AG09309 (cell line): ENCODE results near the gene IGFBP7.

Experiments
- DNase-seq: peaks from one replicate; pipeline ENCODE4 v3.0.0-alpha.2; 2010; ENCODE audit warnings: low read depth
- H3K4me3 ChIP-seq: 2 replicates; pipeline ENCODE4 v1.5.1; 2011; ENCODE audit warnings: mild to moderate bottlenecking, low read depth, low read length, moderate library complexity; ENCODE audit not compliant: control insufficient read depth
- TF ChIP-seq, protein P1 (sequence below): IDR thresholded peaks from 2 replicates; pipeline ENCODE4 v1.5.1; 2011; ENCODE audit warnings: mild to moderate bottlenecking, low read depth, low read length, inconsistent platforms; ENCODE audit not compliant: insufficient read depth, control insufficient read depth; ENCODE audit errors: missing control alignments

Gene IGFBP7, protein sequence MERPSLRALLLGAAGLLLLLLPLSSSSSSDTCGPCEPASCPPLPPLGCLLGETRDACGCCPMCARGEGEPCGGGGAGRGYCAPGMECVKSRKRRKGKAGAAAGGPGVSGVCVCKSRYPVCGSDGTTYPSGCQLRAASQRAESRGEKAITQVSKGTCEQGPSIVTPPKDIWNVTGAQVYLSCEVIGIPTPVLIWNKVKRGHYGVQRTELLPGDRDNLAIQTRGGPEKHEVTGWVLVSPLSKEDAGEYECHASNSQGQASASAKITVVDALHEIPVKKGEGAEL

DNA sequence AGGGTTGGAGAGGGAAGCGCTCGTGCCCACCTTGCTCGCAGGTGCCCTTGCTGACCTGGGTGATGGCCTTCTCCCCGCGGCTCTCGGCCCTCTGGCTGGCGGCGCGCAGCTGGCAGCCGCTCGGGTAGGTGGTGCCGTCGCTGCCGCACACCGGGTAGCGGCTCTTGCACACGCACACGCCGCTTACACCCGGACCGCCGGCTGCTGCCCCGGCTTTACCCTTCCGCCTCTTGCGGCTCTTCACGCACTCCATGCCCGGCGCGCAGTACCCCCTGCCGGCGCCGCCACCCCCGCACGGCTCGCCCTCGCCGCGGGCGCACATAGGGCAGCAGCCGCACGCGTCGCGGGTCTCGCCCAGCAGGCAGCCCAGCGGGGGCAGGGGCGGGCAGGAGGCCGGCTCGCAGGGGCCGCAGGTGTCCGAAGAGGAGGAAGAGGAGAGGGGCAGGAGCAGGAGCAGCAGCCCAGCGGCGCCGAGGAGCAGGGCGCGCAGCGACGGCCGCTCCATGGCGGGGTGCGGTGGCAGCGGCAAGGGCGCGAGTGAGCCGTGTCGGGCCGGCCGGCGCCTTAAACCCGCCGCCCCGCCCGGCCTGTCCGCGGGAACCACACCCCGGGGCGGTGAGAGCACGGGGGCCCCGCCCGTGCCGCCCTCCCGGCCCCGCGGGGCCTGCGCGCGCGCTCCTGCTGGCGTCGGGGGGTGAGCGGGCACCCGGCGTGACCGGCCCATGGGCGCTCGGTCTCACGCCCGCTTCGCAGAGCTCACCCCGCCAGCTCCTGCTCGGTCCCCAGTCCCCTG, at the start of gene IGFBP7:
TSS of gene IGFBP7 (minus strand) at position 539 of the 793 bp plus-strand sequence. CDS start at position 505, 34 bp downstream.
- H3K4me3 ChIP-seq, result peak within 1 kb of the TSS; percentile 70
- DNase-seq, result no peak
- TF ChIP-seq, protein P1, sequence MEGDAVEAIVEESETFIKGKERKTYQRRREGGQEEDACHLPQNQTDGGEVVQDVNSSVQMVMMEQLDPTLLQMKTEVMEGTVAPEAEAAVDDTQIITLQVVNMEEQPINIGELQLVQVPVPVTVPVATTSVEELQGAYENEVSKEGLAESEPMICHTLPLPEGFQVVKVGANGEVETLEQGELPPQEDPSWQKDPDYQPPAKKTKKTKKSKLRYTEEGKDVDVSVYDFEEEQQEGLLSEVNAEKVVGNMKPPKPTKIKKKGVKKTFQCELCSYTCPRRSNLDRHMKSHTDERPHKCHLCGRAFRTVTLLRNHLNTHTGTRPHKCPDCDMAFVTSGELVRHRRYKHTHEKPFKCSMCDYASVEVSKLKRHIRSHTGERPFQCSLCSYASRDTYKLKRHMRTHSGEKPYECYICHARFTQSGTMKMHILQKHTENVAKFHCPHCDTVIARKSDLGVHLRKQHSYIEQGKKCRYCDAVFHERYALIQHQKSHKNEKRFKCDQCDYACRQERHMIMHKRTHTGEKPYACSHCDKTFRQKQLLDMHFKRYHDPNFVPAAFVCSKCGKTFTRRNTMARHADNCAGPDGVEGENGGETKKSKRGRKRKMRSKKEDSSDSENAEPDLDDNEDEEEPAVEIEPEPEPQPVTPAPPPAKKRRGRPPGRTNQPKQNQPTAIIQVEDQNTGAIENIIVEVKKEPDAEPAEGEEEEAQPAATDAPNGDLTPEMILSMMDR, result no peak

DNA sequence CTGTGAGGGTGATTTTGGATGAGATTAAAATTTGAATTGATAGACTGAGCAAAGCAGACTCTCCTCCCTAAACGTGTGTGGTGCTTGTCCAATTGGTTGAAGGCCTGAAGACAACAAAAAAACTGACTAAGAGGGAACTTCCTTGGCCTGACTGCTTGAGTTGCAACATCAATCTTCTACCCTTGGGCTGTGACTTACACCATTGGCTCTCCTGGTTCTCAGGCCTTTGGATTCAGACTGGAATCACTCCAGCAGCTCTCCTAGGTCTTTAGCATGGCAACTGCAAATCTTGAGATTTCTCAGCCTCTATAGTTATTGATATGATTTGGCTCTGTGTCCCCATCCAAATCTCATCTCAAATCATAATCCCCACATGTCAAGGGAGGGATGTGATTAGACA, 49.7 kb upstream of the IGFBP7 start:
- TF ChIP-seq, protein P1, result no peak
- H3K4me3 ChIP-seq, result no peak overlapping the region
- no peak for DNase-seq

DNA sequence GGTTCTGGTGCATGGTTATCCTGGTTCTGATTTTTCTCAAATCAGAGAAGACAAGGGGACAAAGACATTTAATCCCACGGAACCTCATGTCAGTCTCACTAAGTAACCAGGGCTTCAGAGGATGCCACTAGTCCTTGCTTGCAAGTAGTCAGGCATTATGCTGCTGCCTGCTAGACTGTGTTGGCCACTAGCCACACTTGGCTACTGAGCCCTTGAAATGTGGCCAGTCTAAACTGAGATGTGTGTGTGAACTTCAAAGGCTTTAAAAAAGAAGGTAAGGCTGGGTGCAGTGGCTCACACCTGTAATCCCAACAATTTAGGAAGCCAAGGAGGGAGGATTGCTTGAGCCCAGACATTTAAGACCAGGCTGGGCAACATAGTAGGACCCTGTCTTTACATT, 48.6 kb upstream of the IGFBP7 start:
- H3K4me3 ChIP-seq, result no peak overlapping the region
- DNase-seq, result no peak
- TF ChIP-seq, protein P1, result no peak

DNA sequence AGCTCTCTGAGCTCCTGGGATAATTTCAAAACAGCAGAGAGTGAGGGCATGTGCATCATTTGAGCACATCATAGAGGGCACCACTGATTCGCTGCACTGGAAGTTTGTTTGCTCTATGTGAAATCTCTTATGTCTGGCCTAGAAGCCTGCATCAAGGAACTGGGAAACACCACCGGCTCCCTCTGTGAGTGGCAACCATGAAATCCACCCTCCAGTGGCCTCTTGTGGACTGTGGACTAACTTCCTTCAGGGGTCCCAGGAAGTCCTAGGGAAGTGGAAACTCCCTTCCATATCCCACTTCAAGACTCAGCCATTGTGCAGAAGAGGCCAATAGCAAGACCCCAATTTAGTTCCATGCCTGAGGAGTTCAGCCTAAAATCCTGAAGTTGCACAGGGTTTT, 48.0 kb upstream of the IGFBP7 start:
- H3K4me3 ChIP-seq, result no peak overlapping the region
- DNase-seq, result no peak
- TF ChIP-seq, protein P1, result peak; percentile 26

DNA sequence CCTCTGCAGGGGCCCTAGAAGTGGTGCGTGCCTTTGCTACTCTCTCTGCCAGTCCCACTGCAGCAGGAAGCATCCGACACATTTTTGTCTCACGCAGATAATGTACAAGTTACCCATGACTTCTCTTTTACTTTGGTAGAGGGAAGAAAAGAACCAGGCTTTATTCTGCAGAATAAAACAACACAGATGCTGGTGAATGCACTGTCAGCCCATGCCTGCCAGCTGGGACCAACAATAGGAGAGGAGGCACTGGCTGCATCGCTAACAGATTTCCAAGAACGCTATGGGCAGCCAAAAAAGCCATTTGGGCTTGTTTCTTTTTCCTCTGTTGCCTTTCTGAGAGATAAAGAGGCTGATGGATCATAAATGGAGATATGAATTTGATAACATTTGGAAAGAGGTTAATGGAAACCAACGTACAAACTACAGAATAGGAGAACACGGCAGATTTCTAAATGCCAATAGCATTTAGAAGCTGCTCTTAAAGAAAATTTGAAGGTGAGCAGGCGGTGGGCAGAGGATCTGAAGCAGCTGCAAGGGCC, 47.5 kb upstream of the IGFBP7 start:
- TF ChIP-seq, protein P1, result no peak
- no peak overlapping the region for H3K4me3 ChIP-seq
- DNase-seq, result no peak

DNA sequence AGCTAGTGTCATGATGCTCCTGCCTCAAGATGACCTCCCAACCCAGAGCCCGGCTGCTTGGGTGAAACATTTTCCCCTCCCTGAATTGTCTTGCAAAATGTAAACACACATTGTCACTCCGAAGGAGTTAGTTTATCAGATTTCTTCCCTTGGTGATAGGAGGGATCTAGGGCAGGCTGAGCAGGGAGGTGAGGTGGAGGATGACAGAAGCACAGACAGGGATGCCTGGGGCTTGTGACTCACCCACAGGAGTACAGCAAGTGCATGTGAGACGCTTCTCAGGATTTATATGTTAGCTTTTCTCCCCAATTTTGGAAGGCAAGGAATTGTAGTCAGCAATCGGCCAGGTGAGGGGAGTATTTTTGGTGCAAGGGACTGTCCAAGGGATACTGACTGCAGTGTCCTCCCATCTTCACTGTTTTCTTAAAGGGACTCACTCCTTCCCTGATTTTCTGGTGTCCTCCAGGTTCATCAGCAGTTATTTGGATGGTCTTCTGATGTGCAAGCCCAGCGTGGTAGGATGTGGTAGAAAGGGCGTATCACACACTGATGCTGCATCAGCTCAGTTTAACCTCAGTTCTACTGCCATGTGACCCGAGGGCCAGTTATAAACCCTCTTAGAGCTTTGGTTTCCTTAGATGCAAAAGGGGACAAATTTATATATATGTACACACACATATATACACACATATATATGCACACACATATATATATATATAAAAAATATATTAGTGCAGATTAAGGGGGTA, 46.2 kb upstream of the IGFBP7 start:
- TF ChIP-seq, protein P1, result no peak
- no peak for DNase-seq
- H3K4me3 ChIP-seq, result no peak overlapping the region
